DMS79 (cell line): Measurements from ENCODE around the gene EXOC6B.

Experiments
- DNase-seq: peaks from one replicate; lab custom pipeline; 2025; lab: John Stamatoyannopoulos, UW

Gene EXOC6B

DNA sequence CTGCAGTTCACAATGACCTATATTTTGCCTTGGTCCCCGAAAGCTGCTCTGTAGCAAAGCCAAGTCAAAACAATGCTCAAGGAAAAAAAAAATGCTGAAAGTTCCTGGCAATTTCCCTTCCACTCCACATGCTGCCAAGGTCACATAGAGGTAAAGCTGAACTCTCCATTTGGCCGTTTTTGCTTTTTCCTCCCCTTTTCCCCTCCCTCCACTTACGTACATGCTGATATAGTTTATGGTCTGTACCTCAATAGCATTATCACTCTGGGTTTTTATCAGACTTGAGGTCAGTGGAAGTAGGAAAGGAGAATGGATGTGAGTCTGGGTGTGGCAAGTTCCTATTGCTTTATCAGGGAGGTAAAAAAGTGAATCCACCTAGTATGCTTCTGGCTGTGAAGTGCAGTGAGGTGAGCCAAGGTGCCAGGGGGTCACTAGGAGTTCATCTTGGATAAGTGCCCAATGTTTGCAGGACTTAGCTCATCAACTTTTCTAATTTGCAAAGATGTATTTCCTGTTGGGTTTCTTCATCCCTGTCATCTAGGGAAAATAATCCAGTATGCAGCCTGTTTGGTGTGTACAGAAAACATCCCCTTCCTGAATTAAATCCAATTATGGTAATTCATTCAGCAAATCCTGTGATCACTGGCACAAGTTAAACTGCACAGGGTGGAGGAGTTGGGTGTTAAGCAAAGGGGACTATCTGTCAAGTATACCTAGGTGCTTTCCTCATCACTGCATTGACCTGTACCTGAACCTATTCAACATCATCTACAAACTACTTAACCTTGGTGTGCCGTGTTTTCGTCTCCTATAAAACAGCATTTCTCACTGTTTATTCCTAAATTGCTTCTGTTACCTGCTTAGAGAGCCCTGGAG is 553.8 kb downstream of the EXOC6B start:
- no peak for DNase-seq

DNA sequence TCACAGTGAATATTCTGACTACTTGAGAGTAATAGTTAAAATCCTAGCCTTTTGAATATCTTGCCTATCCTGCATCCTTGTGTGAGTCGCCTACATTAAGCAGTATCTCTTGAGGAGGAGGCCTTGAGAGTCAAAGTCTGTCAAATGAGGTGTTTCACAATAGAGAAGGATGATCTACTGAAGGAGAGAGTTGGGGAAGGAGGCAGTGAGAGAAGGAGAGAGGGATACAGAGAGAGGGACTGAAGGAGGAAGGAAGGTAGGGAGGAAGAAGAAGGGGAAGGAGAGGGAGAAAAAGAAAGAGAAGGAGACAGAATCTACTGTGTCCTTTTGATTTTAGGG is 554.6 kb downstream of the EXOC6B start:
- no peak for DNase-seq

DNA sequence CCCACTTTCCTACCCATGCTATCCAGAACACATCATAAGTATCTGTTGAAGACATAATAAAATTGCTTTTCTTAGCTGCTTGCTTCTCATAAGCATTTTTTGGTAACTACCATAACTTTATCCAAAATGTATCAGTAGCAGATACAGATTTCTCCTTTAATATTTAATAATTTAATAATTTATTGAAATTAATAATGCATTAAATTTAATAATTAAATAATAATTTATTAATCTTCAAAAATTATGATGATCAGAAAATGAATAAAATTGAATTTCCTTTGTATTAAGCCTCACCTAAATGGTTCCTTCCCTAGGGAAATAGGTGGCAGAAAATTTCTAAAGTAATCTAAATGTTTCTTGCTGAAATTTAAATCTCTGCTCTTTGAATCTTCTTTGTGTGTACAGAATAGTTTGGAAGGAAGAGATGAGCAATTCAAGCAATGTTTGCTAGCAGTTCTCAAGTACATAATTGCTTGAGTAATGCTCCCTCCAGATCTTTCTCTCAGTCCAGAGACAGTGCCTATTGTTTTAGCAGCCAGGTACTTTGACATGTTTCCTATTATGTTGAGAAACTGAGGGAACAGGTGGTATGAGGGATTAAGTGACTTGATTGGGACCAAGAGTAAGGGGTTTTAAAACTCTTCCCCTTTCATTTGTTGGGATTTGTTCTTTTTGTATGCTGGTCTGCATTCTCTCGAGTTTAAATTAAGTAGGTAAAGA is 555.1 kb downstream of the EXOC6B start:
- no peak for DNase-seq

DNA sequence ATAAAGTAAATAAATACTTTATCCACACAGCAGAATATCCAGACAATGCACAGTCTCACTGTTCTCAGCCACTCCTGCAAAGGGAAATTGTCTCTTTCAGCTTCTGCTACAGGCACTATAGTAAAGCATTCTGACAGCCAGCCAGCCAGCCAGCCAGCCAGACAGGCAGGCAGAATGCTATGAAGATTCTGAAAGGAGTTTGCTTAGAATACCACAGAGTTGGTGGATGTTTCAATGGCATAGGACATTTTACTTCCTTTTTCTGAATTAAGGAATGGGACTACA is 562.1 kb downstream of the EXOC6B start:
- DNase-seq = no peak

DNA sequence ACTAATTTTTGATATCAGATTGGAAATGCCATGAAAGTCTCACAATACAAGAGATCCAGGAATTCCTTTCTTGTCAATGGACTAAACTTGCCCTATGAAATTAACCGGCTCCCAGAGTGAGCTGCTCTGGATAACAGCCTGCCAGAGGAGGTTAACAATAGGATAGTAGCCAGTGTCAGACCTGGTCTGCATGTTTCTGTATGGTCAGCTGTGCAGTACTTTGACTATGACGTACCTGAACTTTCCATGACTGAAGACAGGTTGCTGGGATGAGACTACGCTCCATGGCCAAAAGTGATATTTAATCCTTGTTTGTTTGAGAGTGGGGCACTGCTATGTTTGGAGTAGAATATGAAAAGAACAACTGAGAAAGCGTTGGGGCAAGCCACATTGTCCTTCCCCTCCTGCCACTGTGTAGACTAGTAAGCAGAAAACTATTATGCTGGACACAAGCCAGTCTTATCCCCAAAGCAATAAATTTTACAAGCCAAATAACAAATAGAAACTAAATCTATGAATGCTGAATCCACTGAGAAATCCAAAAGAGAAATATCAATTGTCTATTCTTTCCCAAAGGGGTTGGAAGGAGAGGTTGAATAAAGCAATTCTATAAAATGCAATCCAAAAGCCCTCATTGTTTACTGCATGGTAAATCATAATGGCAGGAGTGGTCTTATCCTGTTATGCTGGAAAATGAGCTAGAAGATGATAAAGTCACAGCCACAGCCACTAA is 562.6 kb downstream of the EXOC6B start:
- DNase-seq = no peak

DNA sequence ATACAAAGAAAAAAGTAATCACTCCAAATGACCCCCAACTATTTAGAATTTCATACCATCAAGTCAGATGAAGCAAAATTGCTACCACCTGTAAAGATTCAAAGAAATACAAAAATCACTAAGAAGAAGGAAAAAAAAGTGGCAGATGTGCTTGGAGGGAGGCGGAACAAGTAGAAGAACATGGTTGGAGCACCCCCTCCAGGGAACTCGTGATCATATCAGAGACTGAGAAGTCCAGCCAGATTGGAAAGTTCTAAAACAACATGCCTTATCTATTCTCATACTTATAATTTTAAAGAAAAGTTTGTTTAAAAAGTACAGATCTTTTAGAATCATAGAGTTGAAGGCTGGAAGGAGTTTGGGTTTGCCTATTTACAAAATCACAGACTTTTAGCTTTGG is 564.8 kb downstream of the EXOC6B start:
- DNase-seq = no peak

DNA sequence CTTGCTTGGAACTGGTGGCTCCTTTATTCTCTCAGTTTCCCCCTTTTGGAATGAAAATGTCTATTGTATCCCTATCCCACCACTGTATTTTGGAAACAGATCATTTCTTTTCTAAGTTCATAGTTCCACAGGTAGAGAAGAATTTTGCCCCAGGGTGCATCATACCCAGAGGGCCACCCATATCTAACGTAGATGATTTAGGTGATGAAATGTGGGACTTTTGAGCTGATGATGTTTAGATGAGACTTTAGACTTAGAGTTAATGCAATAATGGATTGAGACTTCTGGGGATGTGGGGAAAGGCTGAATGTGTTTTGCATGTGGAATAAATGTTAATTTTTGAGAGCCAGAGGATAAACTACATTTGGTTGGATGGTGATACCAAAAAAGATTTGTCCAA is 570.3 kb downstream of the EXOC6B start:
- no peak for DNase-seq

DNA sequence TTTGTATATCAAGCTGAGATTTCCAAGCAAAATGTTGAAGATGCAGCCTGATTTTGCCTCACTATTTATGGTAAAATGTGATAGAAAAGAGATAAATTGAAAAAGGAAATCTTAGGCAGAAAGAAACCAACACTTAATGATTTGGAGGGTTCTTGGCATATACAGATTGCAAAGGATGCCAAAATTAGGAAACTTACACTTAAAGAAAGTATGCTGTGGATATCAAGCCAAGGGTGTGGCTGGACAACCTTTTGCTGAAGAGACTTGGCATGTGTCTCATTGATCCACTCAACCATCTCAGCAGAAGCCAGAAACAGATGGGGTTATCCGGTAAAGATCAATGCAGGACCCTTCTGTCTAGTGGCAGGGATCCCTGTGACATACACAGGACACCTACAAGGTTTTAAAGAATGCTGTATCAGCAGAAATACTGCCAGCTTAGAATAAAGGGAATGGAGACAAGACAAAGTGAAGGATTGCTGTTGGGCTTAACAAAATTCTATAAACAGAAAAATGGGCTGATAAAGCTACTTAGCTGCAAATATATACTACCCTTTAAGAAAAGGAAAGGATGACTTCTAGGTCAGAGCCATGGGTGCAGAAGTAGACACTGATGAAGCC is 570.9 kb downstream of the EXOC6B start:
- no peak for DNase-seq

DNA sequence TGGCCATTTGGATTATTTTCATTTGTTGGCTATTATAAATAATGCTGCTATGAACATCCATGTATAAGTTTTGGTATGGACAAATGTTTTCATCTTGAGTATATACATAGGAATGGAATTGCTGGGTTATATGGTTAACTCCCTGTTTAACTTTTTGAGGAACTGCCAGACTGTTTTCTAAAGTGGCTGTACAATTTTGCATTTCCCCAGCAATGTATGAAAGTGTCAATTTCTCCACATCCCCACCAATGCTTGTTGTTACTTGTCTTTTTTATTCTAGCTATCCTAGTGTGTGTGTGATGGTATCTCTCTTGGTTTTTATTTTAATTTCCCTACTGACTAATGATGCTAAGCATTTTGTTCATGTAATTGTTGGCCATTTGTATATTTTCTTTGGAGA is 587.5 kb downstream of the EXOC6B start:
- DNase-seq = no peak

DNA sequence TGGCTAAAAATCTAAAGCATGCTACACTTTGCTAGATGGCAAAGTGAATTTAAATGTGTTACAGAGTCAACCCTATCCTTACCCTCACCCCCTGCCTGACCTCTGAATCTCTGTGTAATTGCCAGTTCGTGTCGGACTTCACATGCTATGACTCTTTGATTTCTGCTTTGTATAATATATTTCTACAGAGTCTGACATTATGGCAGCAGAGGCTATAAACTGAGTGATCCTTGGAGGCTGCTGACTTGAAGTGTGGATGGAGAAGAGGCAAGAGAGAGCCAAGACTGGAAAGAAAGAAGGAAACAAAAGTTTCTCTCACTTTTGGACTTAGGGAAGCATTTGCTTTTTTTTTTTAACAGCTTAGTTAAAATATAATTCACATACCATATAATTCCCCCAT is 588.3 kb downstream of the EXOC6B start:
- no peak for DNase-seq

DNA sequence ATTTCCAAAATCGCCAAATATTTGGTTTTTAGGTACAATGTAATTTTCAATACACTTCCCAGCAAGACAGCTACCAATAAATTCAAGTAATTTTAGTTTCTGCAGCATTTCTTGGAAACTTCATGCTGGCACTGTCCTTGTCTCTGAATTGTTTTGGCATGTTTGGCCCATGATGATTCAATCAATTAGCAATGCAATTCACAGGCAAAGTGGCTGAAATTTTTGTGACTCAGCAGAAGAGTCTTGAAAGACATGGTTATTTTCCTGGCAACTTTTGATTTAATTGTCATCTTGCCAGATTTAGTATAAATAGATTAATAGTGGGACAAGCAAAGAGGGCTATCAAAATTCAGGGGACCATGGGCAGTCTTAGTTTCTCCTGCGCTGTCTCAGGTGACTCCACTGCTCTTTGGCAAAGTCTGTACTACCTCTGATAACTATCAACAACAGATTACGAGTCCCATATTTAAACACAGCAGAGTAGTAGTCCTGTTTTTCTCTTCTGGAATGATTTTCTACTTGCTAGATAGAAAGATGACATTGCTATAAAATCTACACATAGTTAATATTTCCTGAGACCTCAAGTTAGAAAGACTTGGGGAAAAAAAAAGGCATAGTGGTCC is 589.3 kb downstream of the EXOC6B start:
- no peak for DNase-seq

DNA sequence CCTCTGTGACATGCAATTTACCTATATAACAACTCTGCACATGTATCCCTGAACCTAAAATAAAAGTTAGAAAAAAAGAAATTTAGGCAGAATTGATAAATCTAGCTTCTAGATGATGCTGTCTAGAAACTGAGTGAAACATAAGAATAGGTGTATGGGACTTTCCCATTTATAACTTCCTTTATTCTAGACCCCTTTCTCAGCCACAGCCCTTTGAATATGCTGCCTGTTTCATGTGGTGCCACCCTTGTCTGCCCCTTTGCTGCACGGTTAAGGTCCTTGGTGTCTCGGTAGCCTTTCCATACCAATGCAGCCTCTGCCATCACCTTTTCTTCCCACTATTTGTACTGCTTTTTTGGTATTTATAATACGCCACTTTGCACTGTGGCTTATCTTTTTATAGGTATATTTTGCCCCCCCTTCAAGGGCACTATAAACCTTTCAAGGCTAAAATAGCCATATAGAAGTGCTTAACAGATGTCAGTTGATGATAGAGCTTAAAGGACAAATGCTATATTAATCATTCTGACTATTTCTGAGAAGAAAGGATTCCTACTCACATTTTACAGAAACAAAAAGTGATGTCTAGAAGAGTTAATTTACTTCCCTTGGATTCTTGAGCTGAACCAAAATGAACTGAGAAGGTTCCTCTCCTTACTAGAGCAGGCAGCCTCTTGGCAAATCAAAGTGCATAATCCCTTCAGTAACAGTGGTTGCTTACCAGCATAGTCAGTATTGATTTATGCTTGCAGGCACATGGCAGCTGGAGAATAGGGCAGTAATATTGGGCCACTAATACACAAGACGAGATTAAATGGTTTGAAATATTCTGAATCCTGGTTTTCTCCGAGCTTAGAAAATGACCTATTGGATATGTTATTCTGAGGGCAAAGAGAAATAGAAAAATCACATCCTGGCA is 590.1 kb downstream of the EXOC6B start:
- no peak for DNase-seq

DNA sequence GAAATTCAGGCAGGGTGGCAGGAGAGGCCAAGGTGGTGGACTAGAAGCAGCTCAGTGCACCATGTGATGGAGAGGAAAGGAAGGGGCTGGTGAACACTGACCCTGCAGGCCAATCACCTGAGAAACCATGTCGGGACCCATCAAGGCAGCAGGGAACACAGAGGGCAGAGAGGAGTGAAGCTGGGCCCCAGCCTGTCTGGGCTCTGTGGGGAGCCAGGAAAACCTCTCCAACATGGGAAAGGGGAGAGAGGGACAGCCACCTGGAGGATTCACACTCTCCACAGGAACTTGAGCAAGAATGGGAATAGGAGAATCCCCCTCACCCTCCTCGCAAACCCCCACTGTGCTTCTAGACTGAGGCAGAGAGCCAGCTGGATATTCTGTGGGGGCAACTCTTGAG is 592.6 kb downstream of the EXOC6B start:
- DNase-seq = no peak

DNA sequence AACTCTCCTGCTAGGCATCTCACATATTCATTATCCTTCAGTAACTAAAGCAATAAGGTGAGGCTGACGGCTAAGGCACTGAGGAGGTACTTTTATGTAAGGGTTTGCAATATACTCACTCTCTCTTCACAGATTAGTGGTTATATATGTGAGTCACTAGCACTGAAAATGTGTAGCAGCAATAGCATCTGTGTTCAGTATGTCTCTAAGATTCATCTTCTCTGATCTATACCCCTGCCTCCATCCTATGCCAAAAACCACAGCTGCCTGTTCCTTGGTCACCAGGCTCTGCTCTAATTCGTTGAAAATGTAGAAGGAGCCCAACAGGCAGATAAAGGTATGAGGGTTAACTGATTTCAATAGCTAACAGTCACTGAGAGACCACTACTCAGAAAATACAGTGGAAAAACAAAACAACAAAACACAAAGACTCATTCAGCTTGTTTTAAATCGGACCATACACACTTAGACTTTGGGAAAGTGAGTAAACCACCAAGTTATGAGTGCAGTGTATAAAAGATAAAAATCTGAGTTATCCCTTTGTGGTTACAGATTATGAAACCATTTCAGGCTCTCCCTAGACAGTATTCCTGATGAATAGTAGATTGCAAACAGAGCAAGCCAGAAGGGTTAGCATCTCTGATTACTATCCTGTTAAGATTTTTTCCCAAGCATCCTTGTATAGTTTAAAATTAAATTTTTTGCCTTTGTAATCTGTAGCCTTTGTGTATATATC is 602.8 kb downstream of the EXOC6B start:
- DNase-seq = no peak

DNA sequence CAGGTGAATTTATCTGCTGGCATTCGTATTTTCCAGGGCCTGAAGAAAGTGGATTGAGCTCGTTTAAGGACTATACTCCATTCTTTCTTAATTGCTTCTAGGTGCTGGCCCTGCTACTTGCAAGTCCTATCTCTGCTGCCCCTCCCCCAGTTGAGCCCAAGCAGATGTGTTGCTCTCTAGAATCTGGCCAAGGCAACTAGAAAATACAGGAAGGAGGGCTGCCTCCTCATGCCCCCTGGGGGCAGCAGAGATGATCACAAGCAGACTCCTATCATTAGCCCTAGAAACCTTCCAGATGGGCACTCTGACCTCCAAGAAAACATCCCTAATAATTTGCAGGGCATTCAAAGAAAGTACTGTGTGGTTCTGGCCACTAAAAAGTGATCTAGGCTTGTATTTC is 605.7 kb downstream of the EXOC6B start:
- DNase-seq = no peak

DNA sequence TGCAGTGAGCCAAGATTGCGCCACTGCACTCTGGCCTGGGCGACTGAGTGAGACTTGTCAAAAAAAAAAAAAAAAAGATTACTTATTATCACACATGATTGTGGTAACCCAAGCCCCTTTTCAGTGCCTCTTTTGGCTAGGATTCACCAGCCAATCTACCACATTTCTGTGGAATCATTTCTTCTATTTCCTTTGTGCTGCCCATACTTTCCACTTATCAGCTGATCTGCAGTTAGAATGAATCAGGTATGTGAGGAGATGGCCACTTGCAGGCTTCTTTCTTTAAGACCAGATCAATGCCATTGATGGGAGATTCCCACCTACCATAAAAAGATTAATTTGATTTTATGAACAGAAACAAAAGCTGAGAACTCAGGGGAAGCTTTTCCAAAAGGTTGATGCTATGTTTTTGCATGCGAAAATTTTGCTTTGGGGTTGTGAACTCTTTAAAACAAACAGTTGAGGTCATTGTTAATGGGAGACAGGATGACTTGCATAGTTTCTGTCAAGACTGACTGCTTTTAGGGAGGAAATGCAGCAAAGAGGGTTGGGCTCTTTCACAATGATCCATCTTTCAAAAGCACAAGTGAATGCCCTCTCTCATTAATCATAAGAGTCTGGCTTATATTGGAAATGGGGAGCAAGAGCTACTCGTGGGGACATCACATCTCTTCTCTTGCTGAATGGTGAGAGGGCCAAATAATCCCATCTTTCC is 611.2 kb downstream of the EXOC6B start:
- no peak for DNase-seq

DNA sequence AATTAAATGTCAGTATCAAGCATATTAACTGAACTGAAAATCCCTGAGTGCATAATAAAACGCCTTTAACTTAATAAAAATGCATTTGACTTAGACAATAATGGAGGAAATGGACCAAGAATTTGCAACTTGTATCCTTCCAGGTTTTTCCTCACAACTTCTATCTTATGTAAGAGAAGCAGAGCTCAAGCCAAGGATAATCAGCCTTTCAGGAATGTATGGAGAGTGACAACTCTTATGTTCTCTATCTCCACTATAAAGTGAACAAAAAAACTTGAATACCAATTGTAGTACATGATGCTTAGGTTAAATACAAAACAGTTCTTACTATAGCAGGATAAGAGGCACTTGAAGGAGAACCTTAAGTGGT is 613.4 kb downstream of the EXOC6B start:
- no peak for DNase-seq

DNA sequence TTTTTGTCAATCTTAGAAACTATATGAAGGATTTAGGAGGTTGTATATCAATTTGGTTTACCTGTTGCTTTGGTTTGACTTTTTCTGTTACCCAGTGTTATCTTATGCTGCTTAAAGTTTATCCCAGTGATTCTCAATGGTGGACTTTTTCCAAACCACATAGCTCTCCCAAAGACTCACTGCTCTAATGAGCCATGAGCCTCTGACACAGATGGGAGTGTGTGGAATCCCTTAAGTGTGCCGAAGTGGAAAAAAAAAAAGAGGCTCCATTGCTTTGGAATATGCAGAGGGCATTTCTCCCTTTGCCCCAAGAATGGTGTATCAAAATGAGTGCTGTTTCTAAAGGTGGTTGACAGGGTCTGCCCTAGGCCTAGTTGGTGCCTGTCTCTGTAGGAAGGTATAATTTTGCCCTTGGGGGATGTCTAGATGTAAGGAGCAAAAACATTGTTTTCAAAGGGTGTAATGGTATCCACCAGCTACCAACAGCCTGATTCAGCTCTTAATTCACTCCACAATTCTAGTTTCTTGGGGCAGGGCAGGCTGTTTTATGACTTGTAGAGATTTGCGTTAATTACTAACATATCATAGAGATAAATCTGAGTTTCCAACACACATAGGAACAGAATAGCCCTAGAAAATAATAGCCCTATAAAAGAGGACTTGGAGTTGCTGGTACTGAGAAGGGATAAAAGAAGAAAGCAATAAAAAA is 613.9 kb downstream of the EXOC6B start:
- DNase-seq = no peak

DNA sequence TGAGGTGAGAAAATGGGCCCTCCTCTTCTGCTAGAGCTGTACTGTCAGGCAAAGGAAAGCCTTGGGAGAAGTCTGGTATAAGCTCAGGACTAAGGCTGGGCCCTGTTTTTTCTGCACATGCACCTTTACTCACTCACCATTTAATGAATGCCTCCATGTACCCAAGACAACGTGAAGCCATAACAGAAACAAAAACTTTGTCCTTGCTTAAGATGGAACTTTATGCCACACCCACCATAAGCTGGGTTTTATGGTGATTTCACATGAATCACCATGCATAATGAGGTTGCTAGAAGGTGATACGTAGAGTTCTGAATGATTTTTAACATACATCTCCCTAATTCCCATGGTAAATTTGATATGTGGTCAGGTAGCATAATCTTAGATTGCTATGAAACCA is 614.5 kb downstream of the EXOC6B start:
- no peak for DNase-seq
